NT2/D1 (cell line): ENCODE results near the gene SYT6.

ENCODE experiments used
- SUZ12 ChIP-seq: IDR thresholded peaks from 2 replicates; pipeline ENCODE4 v1.6.1; 2011; ENCODE audit not compliant: insufficient read length, insufficient read depth; ENCODE audit errors: extremely low read depth
- YY1 ChIP-seq: IDR thresholded peaks from 2 replicates; pipeline ENCODE4 v1.6.1; 2011; ENCODE audit not compliant: insufficient read length, insufficient read depth
- ZNF274 ChIP-seq: IDR thresholded peaks from 2 replicates; pipeline ENCODE4 v1.6.1; 2011; ENCODE audit warnings: mild to moderate bottlenecking, low read depth, low read length

DNA sequence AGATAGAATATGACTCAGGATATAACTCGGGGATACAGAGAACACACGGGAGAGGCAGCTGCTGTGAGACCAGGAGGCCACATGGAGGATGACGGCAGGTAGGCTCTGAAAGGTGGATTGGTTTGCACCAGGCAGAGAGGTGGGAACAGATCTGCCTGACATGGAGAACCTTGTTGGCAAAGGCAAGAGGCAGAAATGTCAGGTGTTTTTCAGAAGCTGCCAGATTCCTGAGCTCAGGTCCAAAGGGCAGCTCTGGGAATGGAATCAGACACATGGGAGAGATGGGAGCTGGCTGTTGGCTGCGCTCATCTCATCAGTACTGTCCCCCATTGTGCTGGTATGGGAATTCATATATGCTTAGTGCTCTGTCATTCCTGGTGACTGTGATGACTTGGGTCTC, 19.2 kb downstream of the SYT6 start:
- TF ChIP-seq YY1: no peak
- no peak for TF ChIP-seq SUZ12
- no peak for TF ChIP-seq ZNF274
